Keratinocyte (primary cell): ENCODE measurements around the gene SYNE2. TPM values are rescaled to one million over a fixed set of nuclear protein-coding genes. Genes with fewer than 3 reads are reported as not detected.

ENCODE experiments used
- DNase-seq: peaks from one replicate; pipeline ENCODE4 v3.0.0-alpha.2; 2011; ENCODE audit warnings: low read depth, missing footprints, low spot score
- FAIRE-seq: peaks from 2 replicates; lab custom pipeline; 2011; peaks lifted over from hg19 to GRCh38; lab: Jason Lieb, UNC
- H2AFZ ChIP-seq: 2 replicates; pipeline ENCODE4 v1.6.0; 2012; ENCODE audit warnings: low read length, control low read depth, inconsistent platforms; ENCODE audit not compliant: control insufficient read depth
- H3K27ac ChIP-seq: 2 replicates; pipeline ENCODE4 v1.5.1; 2011; ENCODE audit warnings: low read length; ENCODE audit not compliant: control insufficient read depth, insufficient read depth
- H3K27me3 ChIP-seq: 3 replicates; pipeline ENCODE4 v1.6.0; 2011; ENCODE audit warnings: low read length; ENCODE audit not compliant: control insufficient read depth, insufficient read depth; ENCODE audit errors: extremely low read depth
- H3K36me3 ChIP-seq, 2 experiments: 2 replicates in 1 of 2; 3 replicates in 1 of 2; pipeline ENCODE4 v1.5.1; 2011; ENCODE audit warnings: low read length in 2 of 2, mild to moderate bottlenecking in 1 of 2; ENCODE audit not compliant: control insufficient read depth in 2 of 2, insufficient read depth in 2 of 2; ENCODE audit errors: extremely low read depth in 1 of 2
- H3K4me1 ChIP-seq: 3 replicates; pipeline ENCODE4 v1.5.1; 2011; ENCODE audit warnings: low read length; ENCODE audit not compliant: control insufficient read depth, insufficient read depth; ENCODE audit errors: extremely low read depth
- H3K4me2 ChIP-seq: 3 replicates; pipeline ENCODE4 v1.6.0; 2011; ENCODE audit warnings: low read depth, low read length; ENCODE audit not compliant: control insufficient read depth, insufficient read depth; ENCODE audit errors: extremely low read depth
- H3K4me3 ChIP-seq, 3 experiments: fragments of 200-600 bp in 1 of 3; sonication (generic) in 1 of 3; 2 replicates in 2 of 3; 3 replicates in 1 of 3; pipeline ENCODE4 v1.5.1; 2011 to 2016; ENCODE audit warnings: low read length in 3 of 3, mild to moderate bottlenecking in 3 of 3, control low read depth in 2 of 3, inconsistent platforms in 1 of 3, low read depth in 1 of 3, mixed read lengths in 1 of 3, mixed run types in 1 of 3, moderate library complexity in 1 of 3; ENCODE audit not compliant: control insufficient read depth in 2 of 3, insufficient read depth in 2 of 3; ENCODE audit errors: extremely low read depth in 1 of 3
- H3K79me2 ChIP-seq: 2 replicates; pipeline ENCODE4 v1.6.0; 2012; ENCODE audit warnings: low read length; ENCODE audit not compliant: control insufficient read depth, insufficient read depth
- H3K9ac ChIP-seq: 3 replicates; pipeline ENCODE4 v1.6.0; 2011; ENCODE audit warnings: low read length; ENCODE audit not compliant: control insufficient read depth, insufficient read depth; ENCODE audit errors: extremely low read depth
- H3K9me1 ChIP-seq: 3 replicates; pipeline ENCODE4 v1.6.0; 2011; ENCODE audit warnings: low read length; ENCODE audit not compliant: control insufficient read depth, insufficient read depth; ENCODE audit errors: extremely low read depth
- H3K9me3 ChIP-seq: 2 replicates; pipeline ENCODE4 v1.5.1; 2012; ENCODE audit warnings: low read depth, low read length; ENCODE audit not compliant: control insufficient read depth
- H4K20me1 ChIP-seq: 3 replicates; pipeline ENCODE4 v1.6.0; 2011; ENCODE audit warnings: low read length; ENCODE audit not compliant: control insufficient read depth, insufficient read depth; ENCODE audit errors: extremely low read depth
- CTCF ChIP-seq, 3 experiments: IDR thresholded peaks in 1 of 3; conservative IDR thresholded peaks in 1 of 3; optimal IDR thresholded peaks in 1 of 3; 2 replicates in 2 of 3; 3 replicates in 1 of 3; pipeline versions ENCODE3 to v1.5.1; 2011; ENCODE audit warnings: low read length in 3 of 3, mild to moderate bottlenecking in 3 of 3, moderate library complexity in 2 of 3, control low read depth in 1 of 3, inconsistent platforms in 1 of 3; ENCODE audit not compliant: insufficient read depth in 2 of 3; ENCODE audit errors: extremely low read depth in 1 of 3
- EZH2 ChIP-seq: IDR thresholded peaks from one replicate; pipeline ENCODE4 v1.6.1; 2012; ENCODE audit warnings: inconsistent platforms, mild to moderate bottlenecking, low read length, moderate library complexity
- dilution Hi-C: fragments of 300-500 bp; cut with MboI; formaldehyde crosslinking; loops from one replicate; pipeline ENCODE4 v1.7.0; 2020; ENCODE audit warnings: low sequenced_read_pairs; ENCODE audit not compliant: extremely low pct_ligation_motif_present
- polyA plus RNA-seq, 5 experiments: library from polyadenylated mRNA; depleted of rRNA in 3 of 5; stranded (reverse) in 3 of 5; stranded (forward) in 1 of 5; unstranded in 1 of 5; fragments of >200 nt; gene quantifications; 1 replicate in 1 of 5; 2 replicates in 3 of 5; 3 replicates in 1 of 5; pipeline versions ENCODE4 v1.2.1 to v1.2.3, GENCODE V29; 2011 to 2012; ENCODE audit warnings: missing spikeins in 2 of 5, low read depth in 1 of 5, low replicate concordance in 1 of 5

The SYNE2 gene
- polyA plus RNA-seq, 1 donor (not counting 4 experiments of a cell fraction or from before 2014, with no cell fraction given) = 9.9 TPM

DNA sequence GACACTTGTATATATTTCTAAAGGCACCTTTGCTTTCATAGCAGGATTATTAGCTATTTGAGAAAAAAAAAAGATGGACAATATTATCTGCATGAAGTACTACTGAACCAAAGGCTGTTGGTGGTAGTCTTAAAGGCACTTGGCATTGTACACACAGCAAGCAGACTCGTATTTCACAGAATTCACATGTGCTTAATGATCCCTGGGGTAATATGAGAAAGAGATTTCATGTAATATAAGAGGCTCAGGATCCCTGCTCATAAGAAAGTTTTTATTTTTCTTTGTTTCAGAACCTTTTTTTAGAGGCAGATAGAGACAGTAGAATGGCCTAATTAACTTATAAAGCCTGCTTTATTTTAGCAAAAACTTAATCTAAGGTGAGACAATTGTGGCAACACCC, 59.5 kb downstream of the SYNE2 start:
- H3K79me2 ChIP-seq = no peaks in the 10 kb centered on the region
- no peaks in the 10 kb centered on the region for H3K9me1 ChIP-seq
- H3K4me1 ChIP-seq = peaks cover 7% of the 10 kb centered on the region
- H3K9me3 ChIP-seq = no peaks in the 10 kb centered on the region
- DNase-seq (no peak), FAIRE-seq (no peak)
- H3K27me3 ChIP-seq = no peaks in the 10 kb centered on the region
- H3K27ac ChIP-seq = no peak overlapping the region
- H3K36me3 ChIP-seq = no peaks in the 10 kb centered on the region
- no peak overlapping the region for H2AFZ ChIP-seq
- H4K20me1 ChIP-seq = no peaks in the 10 kb centered on the region
- H3K9ac ChIP-seq = no peak overlapping the region
- dilution Hi-C loops = no loop called here
- H3K4me2 ChIP-seq = no peak overlapping the region
- TF ChIP-seq CTCF (optimal IDR thresholded peaks at IDR 0.05 in 1 of 3, IDR thresholded peaks at IDR 0.05 in 1 of 3, conservative IDR thresholded peaks at IDR 0.05 in 1 of 3; ENCODE audit: extremely low read depth in 1 of 3, insufficient read depth in 2 of 3, low read length in 3 of 3) = no peak
- no peak for TF ChIP-seq EZH2
- H3K4me3 ChIP-seq = no peak overlapping the region

GRCh38 chr14:63918411-63918810, 65.6 kb downstream of the SYNE2 start:
- H4K20me1 ChIP-seq = no peaks in the 10 kb centered on the region
- FAIRE-seq (no peak), DNase-seq (no peak)
- no peak overlapping the region for H3K4me2 ChIP-seq
- H3K4me3 ChIP-seq = no peak overlapping the region
- peaks cover 0 to 3% of the 10 kb centered on the region in 2 experiments for H3K36me3 ChIP-seq
- H3K79me2 ChIP-seq = no peaks in the 10 kb centered on the region
- TF ChIP-seq EZH2 = no peak
- TF ChIP-seq CTCF (optimal IDR thresholded peaks at IDR 0.05 in 1 of 3, IDR thresholded peaks at IDR 0.05 in 1 of 3, conservative IDR thresholded peaks at IDR 0.05 in 1 of 3; ENCODE audit: extremely low read depth in 1 of 3, insufficient read depth in 2 of 3, low read length in 3 of 3) = no peak
- H3K27me3 ChIP-seq = no peaks in the 10 kb centered on the region
- H2AFZ ChIP-seq = no peak overlapping the region
- H3K9ac ChIP-seq = no peak overlapping the region
- dilution Hi-C loops = no loop called here
- H3K9me3 ChIP-seq = no peaks in the 10 kb centered on the region
- H3K4me1 ChIP-seq = peaks cover 25% of the 10 kb centered on the region
- H3K27ac ChIP-seq = no peak overlapping the region
- no peaks in the 10 kb centered on the region for H3K9me1 ChIP-seq
